Loucy (cell line): ENCODE data around the gene NFATC4.

ENCODE experiments used
- H2AFZ ChIP-seq: fragments of 200-600 bp; sonication (generic); 2 replicates; pipeline ENCODE4 v1.6.0; 2016; ENCODE audit warnings: antibody characterized with exemption, mild to moderate bottlenecking, low read length, moderate library complexity
- H3F3A ChIP-seq: fragments of 200-600 bp; 2 replicates; pipeline ENCODE4 v1.6.0; 2016; ENCODE audit warnings: antibody characterized with exemption, low read depth, mild to moderate bottlenecking
- H3K27me3 ChIP-seq: fragments of 200-600 bp; sonication (generic); 2 replicates; pipeline ENCODE4 v1.6.1; 2014; ENCODE audit warnings: low read length, mild to moderate bottlenecking; ENCODE audit not compliant: insufficient read depth, poor library complexity, severe bottlenecking
- H3K36me3 ChIP-seq: fragments of 200-600 bp; sonication (generic); 2 replicates; pipeline ENCODE4 v1.6.1; 2016; ENCODE audit warnings: low read length; ENCODE audit not compliant: insufficient read depth
- H3K4me1 ChIP-seq: fragments of 200-600 bp; sonication (generic); 2 replicates; pipeline ENCODE4 v1.5.1; 2014; ENCODE audit warnings: low read length, mild to moderate bottlenecking; ENCODE audit not compliant: insufficient read depth, poor library complexity, severe bottlenecking
- H3K4me2 ChIP-seq: fragments of 200-600 bp; sonication (generic); 2 replicates; pipeline ENCODE4 v1.6.0; 2014; ENCODE audit warnings: antibody characterized with exemption, low read length, low read depth, mild to moderate bottlenecking; ENCODE audit not compliant: poor library complexity, severe bottlenecking
- H3K4me3 ChIP-seq: fragments of 200-600 bp; sonication (generic); 2 replicates; pipeline ENCODE4 v1.5.1; 2014; ENCODE audit warnings: low read length, mild to moderate bottlenecking, mixed read lengths; ENCODE audit not compliant: poor library complexity, severe bottlenecking
- H3K79me2 ChIP-seq: fragments of 200-600 bp; sonication (generic); 2 replicates; pipeline ENCODE4 v1.6.1; 2014; ENCODE audit warnings: low read length; ENCODE audit not compliant: insufficient read depth
- H3K9ac ChIP-seq: fragments of 200-600 bp; sonication (generic); 2 replicates; pipeline ENCODE4 v1.6.0; 2014; ENCODE audit warnings: mild to moderate bottlenecking, low read depth, low read length, moderate library complexity; ENCODE audit not compliant: poor library complexity, severe bottlenecking
- H3K9me2 ChIP-seq: fragments of 200-600 bp; sonication (generic); replicated peaks from 2 replicates; pipeline ENCODE4 v1.6.1; 2016; ENCODE audit warnings: low read depth, low read length, mixed read lengths
- H3K9me3 ChIP-seq: fragments of 200-600 bp; sonication (generic); 2 replicates; pipeline ENCODE4 v1.6.1; 2014; ENCODE audit warnings: mild to moderate bottlenecking, antibody characterized with exemption, low read length, low read depth; ENCODE audit not compliant: insufficient read depth
- H4K20me1 ChIP-seq: fragments of 200-600 bp; sonication (generic); 2 replicates; pipeline ENCODE4 v1.6.0; 2014; ENCODE audit warnings: antibody characterized with exemption, low read length, mild to moderate bottlenecking; ENCODE audit not compliant: insufficient read depth, poor library complexity, severe bottlenecking
- CTCF ChIP-seq: fragments of 200-600 bp; sonication (generic); conservative IDR thresholded peaks from 2 replicates; pipeline ENCODE4 v1.5.1; 2014; ENCODE audit warnings: mild to moderate bottlenecking, antibody characterized with exemption, low read length
- EZH2phosphoT487 ChIP-seq: fragments of 200-600 bp; IDR thresholded peaks from 2 replicates; pipeline ENCODE4 v1.6.1; 2018; ENCODE audit warnings: antibody characterized with exemption, mild to moderate bottlenecking, moderate library complexity, borderline replicate concordance

Gene NFATC4

DNA sequence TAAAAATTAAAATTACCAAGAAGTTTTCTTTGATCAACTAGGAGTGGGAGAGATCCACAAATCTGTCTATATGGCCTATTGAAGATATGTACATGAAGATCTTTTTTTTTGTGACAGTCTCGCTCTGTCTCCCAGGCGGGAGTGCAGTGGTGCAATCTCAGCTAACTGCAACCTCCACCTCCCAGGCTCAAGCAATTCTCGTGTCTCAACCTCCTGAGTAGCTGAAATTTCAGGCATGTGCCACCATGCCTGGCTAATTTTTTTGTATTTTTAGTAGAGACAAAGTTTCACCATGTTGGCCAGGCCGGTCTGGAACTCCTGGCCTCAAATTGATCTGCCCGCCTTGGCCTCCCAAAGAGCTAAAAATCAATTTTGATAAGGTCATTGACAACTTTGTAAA, 4.6 kb upstream of the NFATC4 start:
- Histone ChIP-seq H3K4me3 (no peak overlapping the region), H3K79me2 (peaks cover 4% of the 10 kb centered on the region), H2AFZ (no peak overlapping the region), H3K36me3 (no peaks in the 10 kb centered on the region), H3K27me3 (no peaks in the 10 kb centered on the region), H3F3A (no peaks in the 10 kb centered on the region), H4K20me1 (no peaks in the 10 kb centered on the region), H3K4me1 (peaks cover 18% of the 10 kb centered on the region), H3K9me2 (no peaks in the 10 kb centered on the region), H3K9me3 (no peaks in the 10 kb centered on the region), H3K4me2 (no peak overlapping the region), H3K9ac (no peak overlapping the region)
- TF ChIP-seq CTCF, result no peak
- no peak for TF ChIP-seq EZH2phosphoT487

DNA sequence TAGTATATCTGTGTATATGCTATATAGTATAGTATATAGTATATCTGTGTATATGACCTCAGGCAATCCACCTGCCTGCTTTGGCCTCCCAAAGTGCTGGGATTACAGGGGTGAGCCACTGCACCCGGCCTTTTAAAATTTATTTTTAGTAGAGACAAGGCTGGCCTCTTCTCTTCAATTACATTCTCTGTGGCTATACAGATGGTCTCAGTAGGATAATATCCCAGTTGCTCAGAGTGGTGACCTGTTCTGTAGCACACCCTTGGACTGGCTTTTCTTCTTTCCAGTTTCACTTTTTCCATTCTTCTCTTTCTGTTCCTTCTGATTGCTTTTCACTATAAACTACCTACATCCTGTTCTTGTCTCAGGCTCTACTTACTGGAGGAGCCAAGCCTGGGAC, 3.1 kb upstream of the NFATC4 start:
- no peaks in the 10 kb centered on the region for H3K9me2 ChIP-seq
- peak overlapping the region; percentile 100 for H3K4me2 ChIP-seq
- H3K27me3 ChIP-seq, result no peaks in the 10 kb centered on the region
- no peak overlapping the region for H2AFZ ChIP-seq
- no peaks in the 10 kb centered on the region for H3K36me3 ChIP-seq
- no peaks in the 10 kb centered on the region for H3F3A ChIP-seq
- peaks cover 5% of the 10 kb centered on the region for H4K20me1 ChIP-seq
- no peak overlapping the region for H3K9ac ChIP-seq
- TF ChIP-seq CTCF (no peak), EZH2phosphoT487 (no peak)
- peaks cover 24% of the 10 kb centered on the region for H3K4me1 ChIP-seq
- peaks cover 18% of the 10 kb centered on the region for H3K79me2 ChIP-seq
- no peaks in the 10 kb centered on the region for H3K9me3 ChIP-seq
- H3K4me3 ChIP-seq, result peak overlapping the region; percentile 100

GRCh38 chr14:24365600-24366412, 2.2 kb upstream of the NFATC4 start:
- no peaks in the 10 kb centered on the region for H3F3A ChIP-seq
- H3K27me3 ChIP-seq, result no peaks in the 10 kb centered on the region
- TF ChIP-seq CTCF (peak; percentile 98), EZH2phosphoT487 (no peak)
- H2AFZ ChIP-seq, result 0 out of 2 replicates have a peak overlapping the region, but pooled peaks have one; percentile 24
- H3K9me3 ChIP-seq, result no peaks in the 10 kb centered on the region
- peaks cover 5% of the 10 kb centered on the region for H4K20me1 ChIP-seq
- peak overlapping the region; percentile 100 for H3K9ac ChIP-seq
- H3K4me1 ChIP-seq, result peaks cover 30% of the 10 kb centered on the region
- peak overlapping the region; percentile 100 for H3K4me2 ChIP-seq
- H3K79me2 ChIP-seq, result peaks cover 18% of the 10 kb centered on the region
- H3K9me2 ChIP-seq, result no peaks in the 10 kb centered on the region
- H3K4me3 ChIP-seq, result peak overlapping the region; percentile 100
- H3K36me3 ChIP-seq, result no peaks in the 10 kb centered on the region
